GM12878 (cell line): ENCODE results near the gene FAM3B. TPM values are rescaled to one million over a fixed set of nuclear protein-coding genes. Genes with fewer than 3 reads are reported as not detected.

ENCODE experiments used
- BCLAF1 ChIP-seq: fragments of 450-650 bp; IDR thresholded peaks from 2 replicates; pipeline ENCODE4 v1.6.1; 2017; ENCODE audit warnings: antibody characterized with exemption, mild to moderate bottlenecking, moderate library complexity
- CBX5 ChIP-seq: sonication (generic); IDR thresholded peaks from 2 replicates; pipeline ENCODE4 v1.6.1; 2016; ENCODE audit warnings: low read depth, moderate library complexity, mild to moderate bottlenecking, inconsistent platforms
- CEBPB ChIP-seq, 2 experiments: fragments of 150-350 bp in 1 of 2; IDR thresholded peaks; 2 replicates each; pipeline ENCODE4 v1.6.1; 2012 to 2014; ENCODE audit warnings: low read depth in 2 of 2, low read length in 2 of 2, borderline replicate concordance in 1 of 2, inconsistent platforms in 1 of 2
- E2F8 ChIP-seq: fragments of 450-650 bp; IDR thresholded peaks from 2 replicates; pipeline ENCODE4 v1.6.1; 2018; ENCODE audit warnings: mild to moderate bottlenecking, low read depth, moderate library complexity; ENCODE audit not compliant: partially characterized antibody
- GATAD2B ChIP-seq: fragments of 450-650 bp; conservative IDR thresholded peaks from 2 replicates; pipeline ENCODE4 v1.6.1; 2017; ENCODE audit warnings: low read depth, mild to moderate bottlenecking, moderate library complexity
- NR2C2 ChIP-seq: IDR thresholded peaks from 2 replicates; pipeline ENCODE4 v1.6.1; 2011; ENCODE audit warnings: borderline replicate concordance, low read depth; ENCODE audit not compliant: control insufficient read depth, insufficient read length
- SMAD1 ChIP-seq: fragments of 450-650 bp; IDR thresholded peaks from 2 replicates; pipeline ENCODE4 v1.6.1; 2018; ENCODE audit warnings: mild to moderate bottlenecking, low read depth; ENCODE audit not compliant: partially characterized antibody
- TCF3 ChIP-seq: IDR thresholded peaks from 2 replicates; pipeline ENCODE4 v1.6.1; 2012; ENCODE audit warnings: low read depth, mild to moderate bottlenecking, low read length, borderline replicate concordance; ENCODE audit not compliant: insufficient read depth
- WRNIP1 ChIP-seq: IDR thresholded peaks from 2 replicates; pipeline ENCODE4 v1.6.1; 2011; ENCODE audit warnings: low read depth, low read length, improper control_type of control experiment, borderline replicate concordance
- ZNF207 ChIP-seq: fragments of 450-650 bp; IDR thresholded peaks from 2 replicates; pipeline ENCODE4 v1.6.1; 2014; ENCODE audit warnings: antibody characterized with exemption, mild to moderate bottlenecking, borderline replicate concordance
- ZNF274 ChIP-seq: IDR thresholded peaks from one replicate; pipeline ENCODE4 v1.8.0; 2011; ENCODE audit not compliant: insufficient read length, insufficient read depth
- polyA plus RNA-seq, 11 experiments: library from polyadenylated mRNA; depleted of rRNA in 4 of 11; unstranded in 6 of 11; stranded (reverse) in 5 of 11; fragments of >200 nt; fragmentation: Nextera tagmentation in 4 of 11; fragmentation: Illumina TruSeq in 1 of 11; extraction: Ambion mirVana in 4 of 11; extraction: Trizol in 1 of 11; gene quantifications; 1 replicate in 1 of 11; 2 replicates in 10 of 11; pipeline versions ENCODE4 v1.2.1 to v1.2.3, GENCODE V29; 2011 to 2016; ENCODE audit warnings: inconsistent platforms in 2 of 11, missing spikeins in 2 of 11, low read depth in 1 of 11
- total RNA-seq, 4 experiments: library from RNA; depleted of rRNA in 3 of 4; stranded (reverse); fragments of >200 nt in 3 of 4; fragmentation: Illumina TruSeq in 1 of 4; extraction: Trizol in 1 of 4; gene quantifications; 2 replicates each; pipeline versions ENCODE4 v1.2.1 to v1.2.3, GENCODE V29; 2013 to 2021

The FAM3B gene
- total and polyA plus RNA-seq, 10 of the 15 experiments (the other 5 are each of a cell fraction or from before 2014, with no cell fraction given), result 0.12 TPM; not detected in 9

- TF ChIP-seq E2F8, result peak; percentile 51
- TF ChIP-seq WRNIP1, result no peak
- no peak for TF ChIP-seq TCF3
- no peak for TF ChIP-seq NR2C2
- TF ChIP-seq ZNF207, result peak; percentile 15; the same call in 1 of the 2 replicates
- TF ChIP-seq SMAD1, result peak; percentile 37
- TF ChIP-seq GATAD2B, result no peak
- TF ChIP-seq BCLAF1, result no peak
- no peak for TF ChIP-seq CBX5
- TF ChIP-seq CEBPB (IDR thresholded peaks at IDR 0.05; ENCODE audit: borderline replicate concordance in 1 of 2, low read depth in 2 of 2, low read length in 2 of 2), result no peak
- TF ChIP-seq ZNF274, result no peak
Measured at GRCh38 chr21:41362605-41363369, 46.2 kb downstream of the FAM3B start (continued).
